Mesodermal cell (in vitro differentiated cells): Measurements from ENCODE around the gene EIF4ENIF1.
"Not testable (repeated sequence)": the region's sequence is repeated elsewhere in the genome, so short reads cannot be mapped to it uniquely, and the experiment has no call there.

Experiments used
- H3K27ac ChIP-seq: 2 replicates; pipeline ENCODE4 v1.7.0; 2013; ENCODE audit warnings: mild to moderate bottlenecking, low read depth, low read length, moderate library complexity; ENCODE audit not compliant: severe bottlenecking
- H3K36me3 ChIP-seq: 2 replicates; pipeline ENCODE4 v1.7.1; 2013; ENCODE audit warnings: mild to moderate bottlenecking, low read length, moderate library complexity; ENCODE audit not compliant: control insufficient read depth, insufficient read depth
- H3K4me1 ChIP-seq: one replicate; pipeline ENCODE4 v1.7.1; 2013; ENCODE audit warnings: mild to moderate bottlenecking, low read length; ENCODE audit not compliant: insufficient read depth, control insufficient read depth, poor library complexity, severe bottlenecking
- H3K4me3 ChIP-seq: 2 replicates; pipeline ENCODE4 v1.7.0; 2013; ENCODE audit warnings: low read length, control low read depth, mild to moderate bottlenecking; ENCODE audit not compliant: insufficient read depth, poor library complexity, severe bottlenecking; ENCODE audit errors: extremely low read depth
- H3K9me3 ChIP-seq: 2 replicates; pipeline ENCODE4 v1.7.1; 2013; ENCODE audit warnings: mild to moderate bottlenecking, low read length, moderate library complexity; ENCODE audit not compliant: control insufficient read depth
- WGBS, 2 experiments: methylation state at CpG; one replicate each; pipeline ENCODE4 v1.1.5; 2013; ENCODE audit warnings: missing lambda C conversion rate in 2 of 2; ENCODE audit not compliant: insufficient coverage in 2 of 2; 5-methylcytosine and 5-hydroxymethylcytosine counted together

The EIF4ENIF1 gene

GRCh38 chr22:31442768-31443489 lies 46.7 kb downstream of the EIF4ENIF1 start:
- Histone ChIP-seq H3K4me1 (no peaks in the 10 kb centered on the region), H3K4me3 (no peak overlapping the region), H3K36me3 (peaks cover 95% of the 10 kb centered on the region), H3K27ac (peak overlapping the region; percentile 23), H3K9me3 (no peaks in the 10 kb centered on the region)
- WGBS, 2 experiments: 94 to 100% methylated on average over 2 to 3 of the region's 5 CpGs

GRCh38 chr22:31441652-31442051 lies 48.0 kb downstream of the EIF4ENIF1 start:
- Histone ChIP-seq H3K9me3 (no peaks in the 10 kb centered on the region), H3K27ac (no peak overlapping the region), H3K36me3 (peaks cover 97% of the 10 kb centered on the region), H3K4me1 (no peaks in the 10 kb centered on the region), H3K4me3 (no peak overlapping the region)
- WGBS, 2 experiments: 97 to 100% methylated on average over 3 to 5 of the region's 5 CpGs

- WGBS, 2 experiments: 96 to 98% methylated on average over 7 of the region's 7 CpGs
- Histone ChIP-seq H3K9me3 (no peaks in the 10 kb centered on the region), H3K36me3 (peaks cover 97% of the 10 kb centered on the region), H3K4me3 (no peak overlapping the region), H3K27ac (no peak overlapping the region), H3K4me1 (no peaks in the 10 kb centered on the region)
These were observed 49.0 kb downstream of the EIF4ENIF1 start for GRCh38 chr22:31440681-31441080.

GRCh38 chr22:31439808-31440207 lies 49.8 kb downstream of the EIF4ENIF1 start:
- Histone ChIP-seq H3K9me3 (no peaks in the 10 kb centered on the region), H3K36me3 (peaks cover 97% of the 10 kb centered on the region), H3K27ac (no peak overlapping the region), H3K4me1 (no peaks in the 10 kb centered on the region), H3K4me3 (no peak overlapping the region)
- 73 to 97% methylated on average over 5 to 6 of the region's 8 CpGs for WGBS, 2 experiments

- H3K4me1 ChIP-seq: no peaks in the 10 kb centered on the region
- no peak overlapping the region for H3K4me3 ChIP-seq
- 96 to 100% methylated on average over 2 to 3 of the region's 3 CpGs for WGBS, 2 experiments
- H3K36me3 ChIP-seq: peaks cover 95% of the 10 kb centered on the region
- H3K9me3 ChIP-seq: no peaks in the 10 kb centered on the region
- H3K27ac ChIP-seq: no peak overlapping the region
These were observed 53.5 kb downstream of the EIF4ENIF1 start for GRCh38 chr22:31436132-31436531.

- Histone ChIP-seq H3K4me1 (no peaks in the 10 kb centered on the region), H3K27ac (no peak overlapping the region), H3K4me3 (no peak overlapping the region), H3K9me3 (no peaks in the 10 kb centered on the region), H3K36me3 (peaks cover 92% of the 10 kb centered on the region)
- WGBS, 2 experiments: 88 to 100% methylated on average over 3 to 4 of the region's 5 CpGs
These were observed 57.7 kb downstream of the EIF4ENIF1 start for GRCh38 chr22:31431950-31432349.

GRCh38 chr22:31425331-31426050 lies 64.2 kb downstream of the EIF4ENIF1 start:
- Histone ChIP-seq H3K4me1 (no peaks in the 10 kb centered on the region), H3K9me3 (no peaks in the 10 kb centered on the region), H3K27ac (no peak overlapping the region), H3K4me3 (no peak overlapping the region), H3K36me3 (peaks cover 89% of the 10 kb centered on the region)
- no CpG with 5 or more reads among the region's 9 CpGs for WGBS, 2 experiments

GRCh38 chr22:31402350-31402749 lies 87.3 kb downstream of the EIF4ENIF1 start:
- not testable (repeated sequence) for H3K4me3 ChIP-seq, H3K4me1 ChIP-seq, H3K9me3 ChIP-seq, H3K27ac ChIP-seq
- peaks cover 65% of the 10 kb centered on the region for H3K36me3 ChIP-seq
- WGBS, 2 experiments: 71 to 88% methylated on average over 1 of the region's 2 CpGs

GRCh38 chr22:31400023-31400397 lies 89.6 kb downstream of the EIF4ENIF1 start:
- Histone ChIP-seq H3K27ac (peak overlapping the region; percentile 81), H3K4me3 (peak overlapping the region; percentile 94), H3K4me1 (no peaks in the 10 kb centered on the region), H3K9me3 (no peaks in the 10 kb centered on the region), H3K36me3 (peaks cover 43% of the 10 kb centered on the region)
- WGBS, 2 experiments: 2 to 7% methylated on average over 8 to 10 of the region's 11 CpGs

- no peaks in the 10 kb centered on the region for H3K9me3 ChIP-seq
- H3K27ac ChIP-seq: peak within 1 kb of the TSS; percentile 81
- H3K4me1 ChIP-seq: no peaks in the 10 kb centered on the region
- WGBS, 2 experiments: 0 to 1% methylated on average over 72 of the region's 72 CpGs
- peak within 1 kb of the TSS; percentile 94 for H3K4me3 ChIP-seq
- H3K36me3 ChIP-seq: peaks cover 37% of the 10 kb centered on the region
These were observed 90.2 kb downstream of the EIF4ENIF1 start, which contains the start of gene DRG1 for GRCh38 chr22:31399211-31400022. Gene DRG1, plus strand, starts transcription at chr22:31399604. Its CDS starts 80 bp downstream, at chr22:31399684.
